HG03025 (cell line): ENCODE results near the gene ATF6.

ENCODE experiments used
- ATAC-seq: cut with Tn5 transposase; IDR thresholded peaks from one replicate; pipeline ENCODE4 v1.9.1; 2021; ENCODE audit warnings: mild to moderate bottlenecking, moderate library complexity; ENCODE audit not compliant: unreplicated experiment, low FRiP score

Gene ATF6

DNA sequence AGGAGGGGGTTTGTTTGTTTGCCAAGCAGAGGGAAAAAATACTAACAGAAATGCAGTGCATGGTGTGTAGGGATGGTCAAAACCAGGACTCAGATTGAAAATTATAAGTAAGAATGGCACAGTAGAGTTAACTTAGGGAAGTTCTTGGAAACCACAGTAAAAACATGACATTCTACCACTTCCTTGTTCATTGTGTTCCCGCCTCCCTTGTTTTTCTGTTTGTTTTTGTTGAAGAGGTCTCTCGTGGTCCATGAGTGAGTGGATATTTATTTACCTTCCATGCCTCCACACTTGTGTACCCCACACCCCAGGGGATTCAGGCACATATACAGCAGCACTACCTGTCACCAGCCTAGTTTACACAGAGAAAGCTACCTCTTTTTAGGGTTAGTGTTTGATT lies 187.9 kb downstream of the ATF6 start:
- ATAC-seq, result no peak

DNA sequence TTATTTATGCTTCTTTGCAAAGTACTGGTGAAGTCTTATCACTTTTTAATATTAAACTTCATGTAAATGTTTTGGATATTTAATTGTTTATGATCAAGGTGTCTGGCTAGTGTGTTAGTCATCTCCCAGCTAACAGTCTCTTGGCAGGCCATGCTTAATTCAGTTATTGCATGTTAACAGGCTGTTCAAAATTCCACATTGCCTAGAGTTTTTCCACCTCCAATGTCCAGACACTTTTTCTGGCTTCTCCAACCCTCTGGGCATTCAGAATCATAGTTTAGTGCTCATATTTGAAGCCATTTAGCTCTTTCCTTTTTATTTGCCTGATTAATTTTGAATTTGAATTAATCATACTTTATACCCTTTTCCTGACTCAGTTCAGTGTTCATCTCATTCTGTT lies 188.3 kb downstream of the ATF6 start:
- ATAC-seq, result no peak

DNA sequence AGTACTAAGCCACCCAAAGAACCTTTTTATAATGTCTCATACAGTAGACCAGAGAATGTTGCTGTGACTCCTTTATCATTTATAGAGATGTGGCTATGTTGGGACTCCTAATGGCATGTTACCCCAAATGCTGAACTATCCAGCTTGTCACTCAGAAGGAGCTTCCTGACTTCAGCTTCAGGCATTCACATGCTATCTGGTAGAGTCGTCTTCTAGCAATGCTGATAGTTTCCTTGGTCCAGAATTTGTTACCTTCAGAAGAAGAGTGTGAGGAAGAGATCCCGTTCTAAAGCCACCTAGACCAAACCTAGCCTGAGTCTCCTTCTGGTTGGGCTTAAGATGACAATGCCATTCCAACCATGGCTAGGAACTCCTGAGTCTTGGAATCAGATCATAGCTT lies 189.5 kb downstream of the ATF6 start:
- ATAC-seq, result no peak

DNA sequence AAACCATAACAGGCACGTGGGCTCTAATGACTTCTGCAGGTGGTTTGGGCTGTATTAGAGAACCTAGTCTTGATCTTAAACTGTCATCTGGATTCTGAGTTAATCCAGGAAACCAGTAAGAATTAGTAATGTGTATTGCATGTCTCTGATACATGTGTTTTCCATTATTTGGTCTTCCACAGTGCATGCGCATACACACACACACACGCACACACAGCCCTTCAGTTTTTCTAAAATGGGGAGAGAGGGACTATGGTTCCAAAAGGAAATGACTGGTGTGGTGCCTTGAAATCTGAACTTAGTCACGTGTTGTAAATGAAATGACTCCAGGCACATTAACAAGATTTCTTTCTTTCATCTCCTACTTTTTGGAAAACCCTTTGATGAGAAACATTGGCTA lies 190.0 kb downstream of the ATF6 start:
- no peak for ATAC-seq

DNA sequence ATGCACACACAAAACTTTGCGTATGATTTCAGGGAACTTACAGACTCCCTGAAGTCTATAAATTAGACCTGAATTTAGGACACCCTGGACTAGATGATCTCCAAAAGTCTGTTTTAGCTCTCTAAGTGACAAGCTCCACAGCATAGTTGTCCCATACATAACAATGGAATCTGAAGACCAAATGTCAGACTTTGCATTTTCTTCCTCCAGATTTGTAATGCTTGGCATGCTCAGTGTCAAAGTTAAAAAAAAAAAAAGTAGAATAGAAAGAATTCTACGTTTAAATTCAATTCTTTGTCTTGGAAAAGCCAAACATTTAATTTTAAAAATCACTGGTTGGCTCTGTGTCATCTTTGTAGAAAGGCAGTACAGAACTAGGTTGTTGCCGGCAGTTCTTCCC lies 190.8 kb downstream of the ATF6 start:
- ATAC-seq, result no peak

DNA sequence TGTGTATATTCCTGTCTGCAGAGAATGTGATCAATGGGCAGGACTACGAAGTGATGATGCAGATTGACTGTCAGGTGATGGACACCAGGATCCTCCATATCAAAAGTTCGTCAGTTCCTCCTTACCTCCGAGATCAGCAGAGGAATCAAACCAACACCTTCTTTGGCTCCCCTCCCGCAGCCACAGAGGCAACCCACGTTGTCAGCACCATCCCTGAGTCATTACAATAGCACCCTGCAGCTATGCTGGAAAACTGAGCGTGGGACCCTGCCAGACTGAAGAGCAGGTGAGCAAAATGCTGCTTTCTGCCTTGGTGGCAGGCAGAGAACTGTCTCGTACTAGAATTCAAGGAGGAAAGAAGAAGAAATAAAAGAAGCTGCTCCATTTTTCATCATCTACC lies 192.3 kb downstream of the ATF6 start:
- no peak for ATAC-seq

DNA sequence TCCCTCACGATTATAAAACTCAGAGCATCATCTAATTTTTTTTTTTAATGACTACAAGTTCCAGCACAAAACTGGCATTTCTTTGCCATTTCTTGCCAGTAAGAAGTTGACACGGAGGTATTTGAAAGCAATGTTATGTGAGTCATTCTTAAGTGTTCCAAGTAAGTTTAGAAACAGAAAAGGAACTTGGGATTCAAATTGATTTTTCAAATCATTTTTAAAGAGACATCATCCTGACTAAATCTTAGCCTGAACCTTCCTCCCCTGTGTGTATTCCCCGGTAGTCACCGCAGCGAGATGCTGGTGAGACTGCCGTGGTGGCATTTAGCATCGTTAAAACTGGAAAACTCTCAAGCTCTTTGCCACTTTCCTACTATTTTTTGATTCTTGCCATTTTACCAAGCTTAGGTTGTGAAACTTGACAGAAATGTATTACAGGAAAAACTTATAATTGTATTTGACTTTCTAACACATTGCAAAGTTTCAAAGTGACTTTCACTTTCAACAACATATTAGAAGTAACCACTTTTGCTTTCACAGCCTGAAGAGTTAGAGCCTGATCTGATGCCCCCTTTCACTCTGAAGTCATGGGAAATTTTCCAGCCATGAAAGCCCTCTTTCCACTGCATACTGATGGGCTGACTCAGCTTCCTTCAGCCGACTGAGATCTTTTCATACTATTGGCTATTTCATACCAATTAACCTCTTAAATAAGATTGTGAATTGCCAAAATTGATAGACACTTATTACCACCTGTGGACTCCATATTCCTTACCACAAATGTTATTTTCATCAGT lies 196.2 kb downstream of the ATF6 start:
- peak; percentile 69 for ATAC-seq

DNA sequence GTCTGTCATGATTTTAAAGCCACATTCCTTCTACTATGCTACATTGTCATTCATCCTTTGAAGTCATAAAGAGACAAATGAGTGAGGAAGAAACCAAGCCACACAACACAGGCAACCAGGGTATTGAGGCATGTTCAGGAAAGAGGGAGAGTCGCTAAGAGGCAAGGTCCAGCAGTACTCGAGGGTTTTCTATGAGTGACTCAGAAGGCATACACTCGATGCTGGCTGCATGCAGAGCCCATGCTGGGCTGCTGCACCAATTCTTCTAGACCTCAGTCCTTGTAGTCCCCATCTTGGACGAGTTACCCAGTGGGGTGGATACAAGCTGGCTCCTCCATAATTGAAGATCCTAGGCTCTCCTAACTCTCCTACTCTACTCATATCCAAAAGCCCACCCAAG lies 199.9 kb downstream of the ATF6 start:
- no peak for ATAC-seq

DNA sequence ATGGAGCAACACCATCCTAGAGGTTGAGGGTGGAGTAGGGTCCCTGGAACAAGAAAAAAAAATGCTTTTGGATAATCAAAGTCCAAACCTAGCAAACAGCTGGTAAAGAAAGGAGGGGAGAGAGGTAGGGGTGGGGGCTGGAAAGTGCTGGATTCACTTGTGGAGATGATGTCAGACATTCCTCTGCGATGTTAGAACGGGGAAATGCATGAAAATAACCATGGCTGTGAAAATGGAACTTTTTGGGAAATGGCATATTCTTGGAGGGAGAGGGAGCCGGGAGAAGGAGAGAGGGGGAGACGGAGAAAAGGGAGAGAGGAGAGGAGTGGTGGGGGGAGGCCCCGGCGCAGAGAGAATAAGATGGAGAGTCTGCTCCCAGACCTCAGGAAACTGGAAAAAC lies 203.9 kb downstream of the ATF6 start:
- no peak for ATAC-seq

DNA sequence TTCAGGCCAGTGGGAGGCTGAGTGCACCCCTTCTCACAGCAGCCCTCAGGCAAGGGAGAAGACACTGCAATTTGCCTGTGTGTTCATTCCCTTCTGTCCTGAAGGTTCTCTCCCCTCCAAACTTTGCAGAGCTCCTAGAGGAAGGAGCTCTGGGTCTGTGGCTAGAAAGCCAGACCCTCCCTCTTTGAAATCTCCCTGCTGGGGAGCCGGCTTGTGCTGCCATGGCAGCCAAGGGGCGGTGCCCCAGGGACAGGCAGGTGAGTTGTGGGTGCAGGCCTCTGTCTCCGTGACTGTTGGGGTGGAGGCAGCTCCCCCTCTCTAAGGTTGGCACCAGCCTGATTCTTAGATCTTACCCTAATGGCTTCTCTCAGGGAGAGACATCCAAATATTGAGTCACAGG lies 204.5 kb downstream of the ATF6 start:
- no peak for ATAC-seq

DNA sequence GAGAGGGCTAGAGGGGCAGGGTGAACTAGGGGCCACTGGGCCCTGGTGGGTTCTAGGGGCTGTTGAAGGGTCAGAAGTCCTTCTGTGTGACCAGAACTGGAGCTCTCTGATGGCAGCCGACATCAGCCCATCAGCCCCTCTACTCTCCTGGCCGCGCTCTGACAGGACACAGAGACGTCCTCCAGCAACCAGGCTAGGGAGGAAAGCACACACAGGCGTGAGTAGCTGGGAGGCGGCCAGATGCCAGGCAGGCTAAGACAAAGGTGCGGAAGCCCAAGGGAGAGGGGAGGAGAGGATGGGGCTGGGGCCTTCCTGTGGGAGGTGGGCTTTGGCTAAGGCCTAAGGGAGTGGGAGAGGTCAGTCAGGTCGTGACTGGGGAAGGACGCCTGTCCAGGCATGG lies 206.7 kb downstream of the ATF6 start:
- no peak for ATAC-seq

DNA sequence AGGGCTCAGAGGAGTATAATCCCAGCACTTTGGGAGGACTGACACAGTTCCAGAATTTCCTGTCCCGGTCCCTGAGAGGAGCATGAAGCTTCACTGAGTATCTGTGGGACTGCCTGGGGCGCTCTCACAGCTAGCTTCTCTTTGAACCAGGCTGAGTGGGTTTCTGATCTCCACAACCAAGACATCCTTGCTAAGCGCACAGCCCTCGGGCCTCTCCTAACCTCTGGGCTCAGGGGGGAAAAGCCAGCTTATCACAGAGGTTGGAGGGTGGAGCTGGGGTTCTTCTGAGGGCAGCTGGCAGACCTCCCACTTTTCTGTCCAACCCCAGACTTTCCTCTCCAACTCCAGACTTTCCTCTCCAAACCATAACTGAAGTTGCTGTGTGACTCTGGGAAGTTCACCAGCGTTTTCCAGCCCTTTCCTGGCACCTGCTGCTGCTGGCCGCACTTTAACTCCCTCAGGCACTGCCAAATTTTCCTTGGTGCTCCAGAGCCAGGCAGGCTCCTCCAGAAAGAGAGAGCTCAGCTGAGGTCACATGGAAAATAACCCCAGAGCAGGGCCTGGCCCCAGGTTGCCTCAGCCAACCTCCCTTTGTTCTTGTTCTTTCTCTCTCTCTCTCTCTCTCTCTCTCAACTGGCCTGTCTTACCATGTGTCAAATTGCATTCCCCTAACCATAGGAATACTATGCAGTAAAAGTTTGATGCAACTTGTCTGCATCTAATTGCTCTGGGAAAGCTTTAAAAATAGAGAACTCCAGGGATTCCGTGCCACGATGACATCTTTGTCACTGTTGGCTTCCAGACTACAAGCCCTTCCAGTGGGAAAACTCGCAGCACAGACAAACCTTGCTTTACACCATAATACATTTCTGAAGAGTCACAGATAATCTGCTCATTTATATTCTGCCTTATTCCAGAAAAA lies 208.1 kb downstream of the ATF6 start:
- ATAC-seq, result no peak

DNA sequence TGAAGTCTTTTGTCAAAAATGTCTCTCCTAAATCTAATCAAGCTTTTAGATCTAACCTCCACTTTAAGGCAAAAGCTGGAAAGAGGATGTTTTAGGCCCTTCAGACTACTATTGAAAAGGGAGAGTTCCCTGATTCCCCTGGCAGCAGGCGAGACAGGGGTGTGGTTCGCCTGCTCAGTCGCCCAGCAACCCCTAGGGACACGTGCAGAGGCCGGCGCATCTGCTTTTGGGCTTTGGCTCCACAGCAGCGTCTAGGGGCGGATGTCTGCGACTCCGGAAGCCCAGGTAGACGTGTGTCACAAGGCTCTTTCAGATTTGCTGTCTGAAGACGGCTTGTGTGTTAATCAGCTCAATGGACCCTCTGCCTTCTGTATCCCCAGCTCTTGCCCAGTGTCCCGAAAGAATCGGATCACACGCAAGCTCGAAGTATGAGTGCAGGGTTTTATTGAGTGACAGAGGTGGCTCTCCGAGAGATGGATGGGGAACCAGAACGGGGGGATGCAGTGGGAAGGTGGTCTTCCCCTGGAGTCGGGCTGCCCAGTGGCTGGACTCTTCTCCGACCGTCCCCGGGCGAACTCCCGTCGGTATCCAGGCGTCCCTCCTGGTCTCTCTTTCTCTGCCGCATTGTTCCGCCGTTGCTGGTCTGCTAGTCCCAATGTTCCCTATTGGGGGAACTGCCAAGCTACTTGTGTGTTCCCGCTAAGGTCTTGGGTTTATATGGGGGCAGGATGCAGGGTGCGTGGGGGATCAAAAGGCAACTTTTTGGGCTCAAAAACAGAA lies 212.1 kb downstream of the ATF6 start:
- no peak for ATAC-seq

DNA sequence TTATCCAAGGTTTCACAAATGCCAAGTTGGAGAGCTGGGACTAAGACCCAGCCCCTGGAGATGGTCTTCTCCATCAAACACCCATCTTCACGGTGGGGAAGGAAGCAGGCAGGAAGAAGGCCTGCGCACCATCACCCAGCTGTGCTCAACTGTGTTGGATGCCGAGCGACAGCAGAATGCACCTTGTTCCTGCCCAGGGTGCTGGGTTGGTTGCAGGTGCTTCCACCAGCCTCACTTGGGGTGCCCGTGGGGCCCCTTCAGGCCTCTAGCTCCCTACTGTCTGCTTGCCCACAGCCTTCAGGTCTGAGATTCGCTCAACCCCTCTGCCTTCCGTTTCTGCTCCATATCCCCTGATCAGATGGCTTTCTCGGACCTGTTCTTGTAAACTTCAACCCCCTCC lies 215.0 kb downstream of the ATF6 start:
- ATAC-seq, result no peak

DNA sequence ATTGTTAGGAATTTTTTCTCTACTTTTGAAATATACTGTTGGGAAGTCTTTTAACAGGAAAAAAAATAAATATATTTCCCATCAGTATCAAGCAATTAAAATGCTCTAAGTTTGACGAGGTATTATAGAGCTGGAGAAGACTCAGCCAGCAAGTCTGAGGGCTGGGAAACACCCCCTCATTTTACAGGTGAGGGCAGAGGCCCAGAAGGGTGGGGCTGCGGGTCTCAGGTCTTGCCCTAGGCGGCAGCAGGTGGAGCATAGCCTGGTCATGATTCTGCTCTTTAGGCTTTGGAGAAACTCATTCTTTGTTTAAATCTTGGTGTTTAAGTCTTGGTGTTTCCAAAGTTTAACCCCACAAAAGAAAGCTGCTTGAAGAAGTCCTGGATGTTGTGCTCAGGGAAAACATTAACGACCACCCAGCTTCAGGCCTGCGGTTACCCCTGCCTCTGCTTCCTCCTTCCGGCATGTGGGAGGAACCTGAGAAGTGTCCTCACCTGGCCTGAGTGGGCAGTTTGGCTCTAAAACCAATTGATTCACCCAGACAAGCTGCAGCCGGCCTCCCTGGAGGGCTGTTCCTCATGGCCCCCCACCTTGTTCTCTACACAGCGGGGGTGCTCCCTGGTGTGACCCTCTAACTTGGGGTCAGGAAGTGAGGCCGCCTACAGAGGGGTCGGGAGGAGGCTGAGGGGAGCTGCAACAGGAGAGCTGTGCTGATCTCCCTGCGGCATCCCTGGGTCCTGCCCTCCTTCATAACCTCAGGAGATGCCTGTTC lies 215.8 kb downstream of the ATF6 start:
- ATAC-seq, result no peak

DNA sequence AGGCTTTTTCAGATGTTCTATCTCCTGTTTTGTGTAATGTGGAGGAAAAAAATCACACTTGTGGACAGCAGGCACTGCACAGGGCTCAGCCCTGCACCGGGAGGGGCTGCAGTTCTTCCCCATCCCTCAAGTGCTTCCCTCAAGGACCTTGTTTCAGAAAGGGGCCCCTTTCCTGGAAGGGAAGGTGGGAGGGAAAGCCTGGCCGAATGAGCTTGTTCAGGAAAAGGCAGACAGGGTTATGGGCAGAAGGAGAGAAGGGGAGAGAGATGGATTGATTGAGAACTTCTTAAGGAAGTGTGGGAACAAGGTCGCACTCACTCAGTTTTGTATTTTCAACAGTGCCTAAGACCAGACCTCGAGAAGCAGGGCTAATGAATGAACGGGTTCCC lies 216.4 kb downstream of the ATF6 start:
- ATAC-seq, result no peak

DNA sequence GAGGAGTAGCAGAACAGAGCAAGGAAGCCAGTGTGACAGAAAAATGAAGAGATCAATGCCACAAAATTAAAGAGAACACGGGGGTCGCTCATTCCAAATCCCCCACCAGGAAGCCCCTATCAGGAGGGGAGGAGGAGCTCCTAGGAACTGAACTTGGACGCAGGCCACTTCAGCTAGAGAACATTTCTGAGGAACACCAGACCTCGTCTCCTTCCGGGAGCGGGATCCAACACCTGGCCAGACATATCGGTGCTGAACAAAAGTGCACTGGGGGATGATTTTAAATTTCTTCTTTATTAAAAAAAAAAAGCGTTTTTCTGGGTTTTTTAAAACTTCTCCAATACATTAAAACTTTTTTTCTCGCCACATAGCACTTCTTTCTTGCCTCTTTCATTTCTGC lies 216.8 kb downstream of the ATF6 start:
- no peak for ATAC-seq

DNA sequence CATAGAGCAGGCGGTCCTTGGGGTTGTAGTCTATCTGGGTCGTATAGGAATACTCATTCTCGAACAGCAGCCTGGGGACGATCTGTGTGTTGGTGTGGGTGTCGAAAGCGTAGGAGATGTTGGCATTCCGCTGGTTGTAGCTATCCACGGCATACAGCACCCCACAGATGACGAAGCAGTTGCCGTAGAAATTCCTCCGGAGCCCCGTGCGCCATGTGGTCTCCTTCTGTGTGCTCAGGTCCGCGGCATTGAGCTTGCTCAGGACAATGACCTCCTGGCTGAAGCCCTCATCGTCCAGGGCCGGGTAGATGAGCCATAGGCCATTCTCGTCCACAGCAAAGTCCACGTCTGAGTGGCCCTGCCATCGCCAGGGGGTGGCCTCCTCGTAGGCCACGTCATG lies 217.6 kb downstream of the ATF6 start:
- no peak for ATAC-seq

DNA sequence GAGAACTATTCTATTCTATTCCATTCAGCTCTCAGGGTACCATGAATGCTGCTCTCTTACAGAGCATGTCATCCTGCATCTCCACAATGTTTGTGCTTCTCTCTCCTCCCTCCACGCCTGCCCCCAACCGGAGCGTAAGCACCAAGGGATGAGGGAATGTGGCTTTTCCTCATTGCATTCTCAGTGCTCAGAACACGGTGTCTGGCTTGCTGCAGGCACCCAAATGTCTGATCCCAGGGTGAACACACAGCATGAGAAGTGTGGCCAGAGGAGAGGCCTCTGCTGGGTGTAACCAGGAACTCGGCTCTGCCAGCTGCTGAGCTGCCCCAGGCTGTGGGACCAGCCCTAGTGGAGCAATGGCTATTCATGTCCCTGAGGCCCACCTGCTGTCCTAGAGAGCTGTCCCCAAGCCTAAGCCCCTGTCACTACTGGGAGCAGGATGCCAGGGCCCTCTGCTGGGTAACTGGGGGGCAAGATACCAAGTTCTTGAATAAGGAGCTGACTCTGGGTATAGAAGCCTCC lies 219.2 kb downstream of the ATF6 start:
- ATAC-seq, result no peak

DNA sequence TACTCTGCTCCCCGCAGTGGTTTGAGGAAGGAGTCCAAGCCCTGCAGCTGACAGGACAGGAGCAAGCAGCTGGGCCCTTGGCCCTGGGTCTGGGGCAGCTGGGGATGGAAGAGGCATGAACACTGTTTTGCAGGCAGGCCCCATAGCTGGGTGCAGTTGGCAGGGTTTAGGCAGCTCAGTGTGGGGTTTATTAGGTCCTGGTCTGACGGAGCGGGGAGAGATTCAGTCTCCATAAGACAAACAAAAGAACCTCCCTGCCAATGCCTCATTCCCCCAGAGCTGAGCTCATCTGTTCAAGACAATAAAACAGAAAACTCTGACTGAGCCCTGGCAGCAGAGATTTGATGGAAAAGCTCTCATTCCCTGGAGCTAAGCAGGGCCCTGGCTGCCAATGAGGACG lies 220.2 kb downstream of the ATF6 start:
- no peak for ATAC-seq
